ENCODE results near the gene DNAH10. TPM values are rescaled to one million over a fixed set of nuclear protein-coding genes. Genes with fewer than 3 reads are reported as not detected.

The DNAH10 gene
- polyA plus RNA-seq, 2 of the 4 experiments (the other 2 are of a cell fraction): 0.14 to 0.39 TPM

DNA sequence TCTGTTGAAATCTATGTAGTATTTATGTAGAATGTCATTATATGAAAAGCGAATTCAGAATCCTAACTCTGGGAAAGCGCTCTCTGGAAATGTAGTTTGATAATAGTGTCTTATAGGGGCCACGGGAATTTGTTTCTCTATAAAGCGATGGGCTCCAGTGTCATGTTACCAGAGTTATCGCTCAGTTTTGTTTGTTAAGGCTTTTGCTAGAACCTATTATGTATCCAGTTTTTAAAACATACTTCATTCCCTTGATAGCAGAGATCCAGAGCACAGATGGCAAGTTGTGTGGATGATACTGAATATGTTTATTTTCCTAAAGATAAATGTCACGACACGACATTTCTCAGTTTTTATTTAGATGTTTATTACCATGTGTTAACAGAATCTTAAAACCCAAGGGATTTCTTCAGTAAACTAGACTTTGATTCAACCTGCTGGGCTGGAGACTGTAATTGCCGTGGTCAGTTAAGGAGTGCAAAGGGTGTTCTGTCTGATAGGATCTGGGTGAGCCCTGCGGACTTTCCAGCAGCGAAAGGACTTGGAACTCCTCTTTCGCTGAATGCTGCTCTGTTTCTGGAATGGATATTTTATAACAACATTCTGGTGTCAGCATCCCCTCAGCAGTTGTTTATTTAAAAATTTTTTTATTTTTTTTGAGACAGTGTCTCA, 1.7 kb upstream of the DNAH10 start:
- no peak overlapping the region for H3K27ac ChIP-seq
- ATAC-seq (no peak), FAIRE-seq (no peak), DNase-seq (ENCODE audit: low read depth in 1 of 2, low spot score in 1 of 2) (no peak)
- no peaks in the 10 kb centered on the region for H3K4me1 ChIP-seq
- CTCF ChIA-PET: no interaction called here
- no peak overlapping the region for H3K4me2 ChIP-seq
- POLR2A ChIA-PET: no interaction called here
- 91% methylated on average over 11 of the region's 11 CpGs for WGBS (ENCODE audit: missing lambda C conversion rate)
- no peaks in the 10 kb centered on the region for H3K9me3 ChIP-seq
- H3K4me3 ChIP-seq: no peak overlapping the region
- TF ChIP-seq RAD21 (conservative IDR thresholded peaks at IDR 0.05 in 1 of 2, IDR thresholded peaks at IDR 0.05 in 1 of 2) (no peak), CBX8 (IDR thresholded peaks at IDR 0.05) (no peak), ZC3H11A (IDR thresholded peaks at IDR 0.05) (no peak), FOXS1 (CRISPR knock-in tag; IDR thresholded peaks at IDR 0.05) (no peak), BHLHE40 (IDR thresholded peaks at IDR 0.05; ENCODE audit: low read depth, low read length) (no peak), ESRRA (IDR thresholded peaks at IDR 0.05; ENCODE audit: borderline replicate concordance, low read length) (no peak), MAZ (IDR thresholded peaks at IDR 0.05; ENCODE audit: borderline replicate concordance, low read depth, low read length) (no peak), CBX2 (IDR thresholded peaks at IDR 0.05; ENCODE audit: borderline replicate concordance, low read depth) (no peak), MAFK (IDR thresholded peaks at IDR 0.05; ENCODE audit: partially characterized antibody) (no peak), MYC (IDR thresholded peaks at IDR 0.05; ENCODE audit: borderline replicate concordance, low read length) (no peak), TFCP2L1 (CRISPR knock-in tag; IDR thresholded peaks at IDR 0.05) (no peak), CHD2 (IDR thresholded peaks at IDR 0.05; ENCODE audit: low read length, partially characterized antibody) (no peak)
- TF ChIP-seq, protein P1, sequence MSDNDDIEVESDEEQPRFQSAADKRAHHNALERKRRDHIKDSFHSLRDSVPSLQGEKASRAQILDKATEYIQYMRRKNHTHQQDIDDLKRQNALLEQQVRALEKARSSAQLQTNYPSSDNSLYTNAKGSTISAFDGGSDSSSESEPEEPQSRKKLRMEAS (IDR thresholded peaks at IDR 0.05): no peak

DNA sequence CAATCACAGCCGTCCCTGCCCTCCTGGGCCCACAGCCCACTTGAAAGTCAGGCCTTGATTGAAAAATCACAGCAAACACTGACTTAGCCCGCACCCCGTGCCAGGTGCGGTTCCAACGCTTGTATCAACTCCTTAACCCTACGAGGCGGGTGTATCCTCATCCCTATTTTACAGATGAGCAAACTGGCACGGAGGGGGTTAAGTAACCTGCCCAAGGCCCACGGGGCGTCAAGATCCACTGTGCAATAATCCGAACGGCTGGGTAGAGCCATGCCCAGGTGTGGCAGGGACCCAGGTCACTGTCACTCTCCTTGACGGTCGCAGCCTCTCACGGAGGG, 583 bp downstream of the DNAH10 start:
- Histone ChIP-seq H3K4me1 (no peaks in the 10 kb centered on the region), H3K9me3 (no peaks in the 10 kb centered on the region), H3K27ac (no peak overlapping the region), H3K4me2 (no peak overlapping the region), H3K4me3 (no peak overlapping the region)
- 84% methylated on average over 15 of the region's 15 CpGs for WGBS (ENCODE audit: missing lambda C conversion rate)
- CTCF ChIA-PET: interaction anchor here (0.6 kb wide), 1 partner anchor 12 kb away, joined by 3 read pairs; no protein-coding TSS in a partner anchor
- TF ChIP-seq HMGXB4 (CRISPR knock-in tag; IDR thresholded peaks at IDR 0.05; ENCODE audit: borderline replicate concordance) (no peak), RCOR1 (IDR thresholded peaks at IDR 0.05; ENCODE audit: low read depth, low read length) (no peak), CBX2 (IDR thresholded peaks at IDR 0.05; ENCODE audit: borderline replicate concordance, low read depth) (no peak), PHF8 (IDR thresholded peaks at IDR 0.05; ENCODE audit: borderline replicate concordance, low read depth) (no peak), BCL3 (IDR thresholded peaks at IDR 0.05) (no peak), CBX8 (IDR thresholded peaks at IDR 0.05) (no peak), RARB (CRISPR knock-in tag; IDR thresholded peaks at IDR 0.05) (no peak), E2F6 (IDR thresholded peaks at IDR 0.05; ENCODE audit: borderline replicate concordance, low read depth) (no peak), RNF2 (IDR thresholded peaks at IDR 0.05; ENCODE audit: borderline replicate concordance, low read depth) (no peak), JUNB (IDR thresholded peaks at IDR 0.05) (no peak), NFE2L2 (conservative IDR thresholded peaks at IDR 0.05; ENCODE audit: low read length) (no peak), ZSCAN20 (CRISPR knock-in tag; IDR thresholded peaks at IDR 0.05) (no peak), POLR2A (IDR thresholded peaks at IDR 0.05; ENCODE audit: low read length) (no peak), MYC (IDR thresholded peaks at IDR 0.05; ENCODE audit: borderline replicate concordance, low read length) (no peak)
- TF ChIP-seq, protein P2, sequence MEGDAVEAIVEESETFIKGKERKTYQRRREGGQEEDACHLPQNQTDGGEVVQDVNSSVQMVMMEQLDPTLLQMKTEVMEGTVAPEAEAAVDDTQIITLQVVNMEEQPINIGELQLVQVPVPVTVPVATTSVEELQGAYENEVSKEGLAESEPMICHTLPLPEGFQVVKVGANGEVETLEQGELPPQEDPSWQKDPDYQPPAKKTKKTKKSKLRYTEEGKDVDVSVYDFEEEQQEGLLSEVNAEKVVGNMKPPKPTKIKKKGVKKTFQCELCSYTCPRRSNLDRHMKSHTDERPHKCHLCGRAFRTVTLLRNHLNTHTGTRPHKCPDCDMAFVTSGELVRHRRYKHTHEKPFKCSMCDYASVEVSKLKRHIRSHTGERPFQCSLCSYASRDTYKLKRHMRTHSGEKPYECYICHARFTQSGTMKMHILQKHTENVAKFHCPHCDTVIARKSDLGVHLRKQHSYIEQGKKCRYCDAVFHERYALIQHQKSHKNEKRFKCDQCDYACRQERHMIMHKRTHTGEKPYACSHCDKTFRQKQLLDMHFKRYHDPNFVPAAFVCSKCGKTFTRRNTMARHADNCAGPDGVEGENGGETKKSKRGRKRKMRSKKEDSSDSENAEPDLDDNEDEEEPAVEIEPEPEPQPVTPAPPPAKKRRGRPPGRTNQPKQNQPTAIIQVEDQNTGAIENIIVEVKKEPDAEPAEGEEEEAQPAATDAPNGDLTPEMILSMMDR (IDR thresholded peaks at IDR 0.05): no peak
- no peak for FAIRE-seq
- ATAC-seq: no peak
- POLR2A ChIA-PET: no interaction called here
- DNase-seq (ENCODE audit: low read depth in 1 of 2, low spot score in 1 of 2): no peak
